Measurements from ENCODE around the gene FBXW8. TPM values are rescaled to one million over a fixed set of nuclear protein-coding genes. Genes with fewer than 3 reads are reported as not detected.

The FBXW8 gene
- polyA plus RNA-seq, 3 donors: 3.9 to 4.8 (median 4.4) TPM

DNA sequence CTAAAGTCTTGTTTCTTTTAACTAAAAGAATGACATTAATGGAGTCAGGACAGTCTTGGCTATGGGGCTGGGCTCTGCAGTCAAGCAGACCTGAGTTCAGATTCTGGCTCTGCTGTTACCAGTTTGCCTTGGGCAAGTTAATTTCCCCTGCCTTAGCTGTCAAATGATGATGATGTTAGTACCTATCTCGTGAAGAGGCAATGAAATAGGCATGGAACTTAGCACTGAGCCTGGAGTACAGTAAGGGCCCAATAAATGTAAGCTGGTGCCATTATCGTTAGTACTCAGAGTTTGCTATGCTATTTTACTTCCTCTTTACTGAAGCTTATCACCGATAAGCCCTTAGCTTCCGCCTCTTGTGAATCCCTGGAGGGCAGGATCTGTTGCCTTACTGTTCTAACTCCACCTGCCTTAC is 8.5 kb downstream of the FBXW8 start:
- WGBS, 3 donors: 28 to 56% (median 49%) methylated on average over 4 of the region's 4 CpGs
- H3K27ac ChIP-seq (ENCODE audit: low read depth, low read length): no peak overlapping the region

DNA sequence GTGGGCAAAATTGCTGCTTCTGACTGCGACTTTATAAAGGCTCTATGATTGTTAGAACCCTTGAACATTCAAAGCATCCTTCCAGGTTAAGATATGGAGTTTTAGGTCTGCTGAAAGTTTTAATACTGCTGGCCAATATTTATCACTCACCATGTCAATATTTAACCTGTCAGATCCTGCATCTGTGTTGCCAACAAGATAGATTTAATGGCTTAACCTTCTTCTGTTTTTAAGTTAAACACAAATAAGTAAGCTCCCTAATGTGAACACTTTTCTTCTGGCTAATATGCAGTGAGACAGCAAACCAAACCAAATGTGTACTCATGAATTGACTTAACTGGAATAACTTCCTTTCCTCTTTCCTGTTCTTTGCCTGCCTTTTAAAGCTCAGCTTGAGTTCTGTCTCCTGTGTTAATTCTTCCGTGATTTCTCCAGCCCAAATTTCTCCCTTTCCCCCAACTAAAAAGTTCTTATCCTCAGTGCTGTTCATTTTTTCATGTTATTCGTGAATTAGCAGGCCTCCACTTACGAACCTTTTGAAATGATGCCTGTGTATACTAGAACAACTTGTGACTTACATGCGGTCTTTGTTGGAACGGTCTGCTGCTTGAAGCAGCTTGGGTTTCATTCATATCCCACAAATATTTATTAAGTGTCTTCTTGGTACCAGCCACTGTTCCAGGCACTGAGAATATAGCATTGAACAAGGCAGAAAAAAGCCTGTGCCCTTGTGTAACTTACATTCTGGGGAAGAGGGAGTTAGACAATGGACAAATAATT is 9.1 kb downstream of the FBXW8 start:
- 58 to 82% (median 80%) methylated on average over 6 of the region's 6 CpGs for WGBS, 3 donors

DNA sequence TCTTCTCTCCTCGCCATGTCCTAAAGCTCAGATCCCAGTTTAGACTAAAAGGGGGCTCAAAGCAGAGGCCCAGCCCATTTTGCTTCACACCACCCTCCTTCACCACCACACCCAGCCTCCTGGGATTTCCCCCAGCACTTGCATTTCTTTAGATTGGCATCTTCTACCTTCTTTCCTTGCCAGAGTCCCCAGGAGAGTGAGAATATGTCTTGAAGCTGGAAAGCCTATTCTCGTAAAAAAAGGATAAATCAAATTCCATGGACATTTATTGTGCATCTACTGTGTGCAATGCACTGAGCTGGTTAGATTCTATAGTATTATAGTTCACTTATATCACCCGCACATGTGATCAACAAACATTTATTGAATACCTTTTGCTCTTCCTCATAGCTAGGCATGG is 10.2 kb downstream of the FBXW8 start:
- whole genome bisulfite sequencing, 3 donors: 85 to 95% (median 87%) methylated on average over 3 of the region's 3 CpGs
- no peak overlapping the region for H3K27ac ChIP-seq (ENCODE audit: low read depth, low read length)

More for the DNA sequence above, 9.1 kb downstream of the FBXW8 start:
- H3K27ac ChIP-seq (ENCODE audit: low read depth, low read length): no peak overlapping the region

DNA sequence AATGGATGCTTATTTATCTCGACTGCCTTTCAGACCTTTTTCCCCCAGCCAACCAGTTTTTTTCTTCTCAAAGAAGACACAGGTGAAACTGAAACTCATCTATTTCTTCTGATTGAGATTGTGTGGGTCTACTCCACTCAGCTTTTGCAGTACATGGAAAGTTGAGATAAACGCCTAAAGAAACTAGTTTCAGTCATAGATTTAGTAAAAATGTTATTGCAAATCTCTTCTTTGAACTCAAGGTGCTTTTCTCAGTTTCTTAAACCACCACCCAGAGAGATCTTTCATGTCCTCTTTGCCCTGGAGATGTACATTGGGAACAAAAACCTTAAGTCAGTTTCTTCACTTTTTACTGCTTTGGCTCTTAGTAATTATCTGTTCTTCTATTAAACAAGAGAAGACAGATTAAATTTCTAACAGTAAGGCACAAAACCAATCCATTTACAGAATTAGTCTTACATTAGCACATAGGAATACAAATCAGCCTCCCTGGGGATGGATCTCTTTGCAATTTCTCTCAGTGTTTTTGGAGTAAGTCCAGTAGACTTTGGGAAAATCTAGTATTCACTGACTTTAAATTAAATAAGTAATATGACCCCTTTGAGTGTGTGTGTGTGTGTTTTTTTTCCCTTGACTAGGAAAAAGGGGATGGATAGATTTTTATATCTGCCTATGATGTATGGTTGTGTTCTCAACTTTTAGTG is 11.6 kb downstream of the FBXW8 start:
- WGBS, 3 donors: 74 to 88% (median 82%) methylated on average over 2 of the region's 2 CpGs

DNA sequence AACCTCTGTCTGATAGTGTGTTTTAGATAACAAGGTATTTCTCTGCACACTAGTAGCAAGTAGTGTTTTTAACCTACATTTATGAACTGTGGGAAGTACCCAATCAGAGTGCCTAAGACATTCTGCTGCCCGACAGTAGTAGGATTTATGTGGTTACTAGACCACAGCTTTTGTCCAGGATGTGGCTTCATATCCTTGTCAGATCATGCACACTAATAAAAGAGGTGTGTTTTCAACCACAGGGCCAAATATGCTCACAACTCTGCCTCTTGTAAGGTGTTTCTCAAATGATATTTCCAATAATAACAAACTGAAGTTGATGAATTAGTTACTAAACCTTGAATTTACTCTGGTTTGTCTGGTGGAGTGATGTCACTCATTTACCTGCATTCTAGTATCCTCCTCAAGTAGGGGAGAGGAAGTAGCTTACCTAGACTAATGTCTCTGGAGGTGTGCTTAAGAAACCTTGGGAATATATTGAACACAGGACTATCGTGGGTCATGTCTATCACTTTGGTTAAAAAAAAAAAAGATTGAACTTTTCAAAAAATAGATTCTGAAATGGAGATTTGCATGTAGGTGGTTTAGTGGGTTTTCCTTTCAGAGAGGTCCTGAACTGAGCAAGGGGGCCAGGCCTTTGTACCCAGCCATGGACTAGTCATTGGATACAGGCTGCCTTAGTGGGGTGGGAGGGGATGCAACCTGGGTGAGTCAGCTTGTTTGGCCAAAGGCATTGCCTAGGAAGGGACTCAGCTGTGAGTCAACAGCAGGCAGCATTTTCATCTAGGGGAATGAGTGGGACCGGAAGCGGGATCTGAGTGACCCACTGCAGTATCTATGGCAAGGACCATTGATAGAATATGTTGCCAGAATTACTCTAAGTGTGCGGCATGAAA is 14.1 kb downstream of the FBXW8 start:
- H3K27ac ChIP-seq (ENCODE audit: low read depth, low read length): no peak overlapping the region
- 61 to 83% (median 62%) methylated on average over 5 of the region's 5 CpGs for WGBS, 3 donors

More for the DNA sequence above, 11.6 kb downstream of the FBXW8 start:
- H3K27ac ChIP-seq (ENCODE audit: low read depth, low read length): no peak overlapping the region

DNA sequence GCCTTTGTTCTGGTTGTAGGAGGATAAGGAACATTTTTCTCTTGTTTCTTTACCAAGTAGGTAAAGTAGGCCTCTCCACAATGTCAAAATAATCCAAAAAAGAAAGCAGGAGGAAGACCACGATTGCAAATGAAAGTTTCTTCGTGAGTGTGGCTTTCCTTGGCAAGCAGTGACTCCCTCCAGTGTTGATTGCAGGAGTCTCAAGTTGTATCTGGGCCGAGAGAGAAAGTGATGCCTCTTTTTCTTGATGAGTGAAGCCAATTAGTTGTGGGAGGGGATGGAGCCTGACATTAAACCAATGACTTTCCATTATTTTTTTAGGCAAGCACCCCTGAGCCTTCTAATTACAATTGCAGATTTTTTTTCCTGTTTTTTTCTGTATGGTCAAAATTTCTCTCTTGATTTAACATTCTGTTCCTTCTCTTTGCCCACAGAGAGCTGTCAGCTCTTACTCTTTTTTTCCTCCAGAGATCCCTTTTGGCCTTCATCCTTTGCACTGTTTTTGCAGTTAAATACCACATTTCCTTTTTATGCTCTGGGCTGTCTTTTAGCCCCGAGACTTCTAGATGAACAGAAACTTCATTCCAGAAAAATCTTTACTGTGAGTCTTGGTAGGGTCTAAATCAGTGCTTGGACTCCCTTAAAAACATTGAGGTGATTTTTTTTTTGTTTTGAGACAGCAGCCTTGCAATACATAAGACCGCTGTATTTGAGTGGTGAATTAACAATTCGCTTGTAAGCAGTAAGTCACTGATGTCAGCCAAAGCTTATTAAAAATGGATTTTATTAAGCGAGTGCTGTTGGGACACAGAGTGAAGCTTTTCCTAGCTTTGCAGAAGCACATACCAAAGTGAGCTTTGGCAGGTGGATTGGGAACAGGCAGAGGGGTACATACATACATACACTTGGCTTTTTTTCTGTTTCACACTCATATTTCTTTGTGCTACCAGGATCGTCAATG is 15.8 kb downstream of the FBXW8 start:
- WGBS, 3 donors: 52 to 77% (median 60%) methylated on average over 8 of the region's 8 CpGs
- no peak overlapping the region for H3K27ac ChIP-seq (ENCODE audit: low read depth, low read length)

DNA sequence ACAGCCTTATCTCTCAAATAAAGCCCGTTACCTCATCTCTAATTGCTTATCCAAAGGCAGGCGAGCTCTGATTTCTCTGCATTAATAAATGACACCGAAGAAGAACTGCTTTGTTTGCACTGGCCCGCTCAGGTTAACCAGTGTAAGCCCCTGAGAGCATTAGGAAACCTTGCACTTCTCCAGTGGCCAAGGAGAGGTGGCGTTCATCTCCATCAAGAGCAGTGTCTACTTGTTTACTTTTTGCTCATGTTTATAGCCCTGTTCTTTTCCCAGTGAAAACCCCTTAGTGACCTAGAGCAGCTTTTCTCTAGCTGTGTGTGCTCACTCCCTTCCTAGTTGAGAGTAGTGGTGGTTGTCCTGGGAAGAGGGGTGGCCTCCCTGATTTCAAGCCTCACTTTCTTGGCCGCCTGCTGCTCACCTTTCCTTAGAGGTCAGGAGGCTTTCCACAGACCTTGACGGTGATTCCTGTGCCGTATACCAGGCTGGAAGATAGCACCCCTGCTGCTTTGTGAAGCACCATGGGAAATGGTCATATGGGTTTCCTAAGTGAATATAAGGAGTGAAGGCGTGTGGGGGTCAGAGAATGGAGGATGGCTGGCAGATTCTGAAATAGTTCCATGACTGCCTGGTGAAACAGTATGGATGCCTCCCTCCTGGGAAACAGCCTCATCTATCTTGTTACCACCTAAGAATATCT is 16.6 kb downstream of the FBXW8 start:
- 69 to 80% (median 72%) methylated on average over 9 of the region's 9 CpGs for WGBS, 3 donors
- no peak overlapping the region for H3K27ac ChIP-seq (ENCODE audit: low read depth, low read length)

DNA sequence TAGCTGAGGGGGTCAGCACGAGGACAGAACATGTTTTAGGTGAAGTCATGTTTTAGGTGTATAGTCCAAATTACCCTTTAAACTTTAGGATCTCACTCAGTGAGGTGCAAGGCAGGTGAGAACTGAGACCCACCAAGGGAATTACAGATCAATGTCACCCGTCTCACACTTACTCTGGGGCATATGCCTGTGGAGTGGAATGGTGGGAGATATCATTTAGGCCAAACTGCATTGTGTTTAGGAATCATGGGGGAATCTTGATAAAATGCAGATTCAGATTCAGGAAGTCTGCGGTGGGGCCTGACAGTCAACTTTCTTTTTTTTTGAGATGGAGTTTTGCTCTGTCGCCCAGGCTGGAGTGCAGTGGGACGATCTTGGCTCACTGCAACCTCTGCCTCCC is 17.8 kb downstream of the FBXW8 start:
- H3K27ac ChIP-seq (ENCODE audit: low read depth, low read length): no peak overlapping the region
- 93 to 97% (median 95%) methylated on average over 5 of the region's 5 CpGs for WGBS, 3 donors

DNA sequence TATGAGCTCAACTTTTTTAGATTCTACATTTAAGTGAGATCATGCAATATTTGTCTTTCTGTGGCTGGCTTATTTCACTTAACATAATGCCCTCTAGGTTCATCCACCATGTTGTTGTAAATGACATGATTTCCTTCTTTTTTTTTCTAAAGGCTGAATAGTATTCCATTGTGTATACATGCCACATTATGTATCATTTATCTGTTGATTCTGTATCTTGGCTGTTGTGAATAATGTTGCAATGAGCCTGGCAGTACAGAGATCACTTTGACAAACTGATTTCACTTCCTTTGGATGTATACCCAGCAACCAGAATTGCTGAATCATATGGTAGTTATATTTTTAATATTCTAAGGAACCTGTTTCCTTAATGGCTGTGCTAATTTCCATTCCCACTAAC is 19.1 kb downstream of the FBXW8 start:
- H3K27ac ChIP-seq (ENCODE audit: low read depth, low read length): no peak overlapping the region

DNA sequence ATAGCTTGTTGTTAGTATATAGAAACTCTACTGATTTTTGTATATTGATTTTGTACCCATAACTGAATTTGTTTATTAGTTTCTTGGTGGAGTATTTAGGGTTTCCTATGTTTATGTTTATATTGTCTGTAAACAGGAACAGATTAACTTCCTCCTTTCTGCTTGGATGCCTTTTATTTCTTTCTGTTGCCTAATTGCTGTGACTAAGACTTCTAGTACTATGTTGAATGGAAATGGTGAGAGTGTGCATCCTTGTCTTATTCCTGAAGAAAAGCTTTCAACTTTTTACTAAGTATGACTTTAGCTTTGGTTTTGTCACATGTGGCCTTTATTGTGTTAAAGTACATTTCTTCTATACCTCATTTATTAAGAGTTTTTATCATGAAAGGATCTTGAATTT is 20.9 kb downstream of the FBXW8 start:
- no peak overlapping the region for H3K27ac ChIP-seq (ENCODE audit: low read depth, low read length)

DNA sequence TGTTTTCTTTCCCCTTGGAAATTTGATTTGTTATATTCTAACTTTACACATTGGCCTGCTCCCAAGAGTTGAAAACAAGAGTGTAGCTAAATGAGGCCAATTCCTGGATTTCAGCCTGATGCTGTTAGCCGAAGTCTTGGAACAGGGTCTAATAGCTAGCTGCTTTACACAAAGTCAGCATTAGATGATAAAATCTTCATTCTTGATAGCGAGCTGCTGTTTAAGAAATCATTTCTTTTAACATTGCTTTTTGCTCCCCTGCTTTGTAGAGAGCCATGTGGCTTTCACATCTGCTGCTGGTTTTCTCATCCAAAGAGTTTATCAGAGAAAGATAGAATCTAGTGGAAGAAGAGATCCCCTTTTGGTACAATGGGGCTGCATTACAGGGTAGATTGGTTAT is 22.3 kb downstream of the FBXW8 start:
- WGBS, 3 donors: 34 to 56% (median 42%) methylated on average over 2 of the region's 2 CpGs
- no peak overlapping the region for H3K27ac ChIP-seq (ENCODE audit: low read depth, low read length)

DNA sequence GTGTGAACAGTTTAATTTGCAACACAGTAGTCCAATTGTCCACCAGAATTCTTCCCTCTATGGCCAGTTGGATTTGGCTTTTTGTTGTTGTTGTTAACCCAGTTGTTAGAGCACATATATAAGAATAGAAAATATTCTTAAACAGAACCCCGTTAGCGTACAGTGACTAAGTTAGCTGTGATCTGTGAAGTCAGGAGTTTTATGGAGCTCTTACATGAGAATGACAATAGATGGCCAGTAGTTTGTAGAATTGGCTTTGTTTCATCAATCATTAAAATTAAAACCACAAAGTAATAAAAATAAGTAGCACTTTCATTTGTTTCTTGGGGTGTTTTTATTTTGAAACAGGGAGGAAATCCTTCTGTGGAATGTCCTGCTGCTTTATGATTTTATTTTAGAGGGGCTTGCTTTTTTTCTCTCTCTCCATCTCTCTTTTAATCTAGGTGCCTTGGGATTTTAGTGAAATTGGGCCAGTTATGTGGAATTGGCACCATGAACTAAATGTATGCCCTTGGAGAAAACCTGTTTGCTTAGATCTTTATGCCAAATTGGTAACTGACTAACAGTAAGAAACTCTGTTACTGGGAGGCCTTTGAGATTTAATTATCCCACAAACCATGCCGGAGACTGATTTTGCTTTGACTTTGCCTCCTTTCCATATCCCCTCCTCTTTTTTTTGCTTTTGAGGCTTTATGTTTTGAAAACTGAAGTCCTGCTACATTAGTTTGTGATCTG is 22.9 kb downstream of the FBXW8 start:
- H3K27ac ChIP-seq (ENCODE audit: low read depth, low read length): no peak overlapping the region
- WGBS, 3 donors: 65 to 89% (median 89%) methylated on average over 3 of the region's 3 CpGs

DNA sequence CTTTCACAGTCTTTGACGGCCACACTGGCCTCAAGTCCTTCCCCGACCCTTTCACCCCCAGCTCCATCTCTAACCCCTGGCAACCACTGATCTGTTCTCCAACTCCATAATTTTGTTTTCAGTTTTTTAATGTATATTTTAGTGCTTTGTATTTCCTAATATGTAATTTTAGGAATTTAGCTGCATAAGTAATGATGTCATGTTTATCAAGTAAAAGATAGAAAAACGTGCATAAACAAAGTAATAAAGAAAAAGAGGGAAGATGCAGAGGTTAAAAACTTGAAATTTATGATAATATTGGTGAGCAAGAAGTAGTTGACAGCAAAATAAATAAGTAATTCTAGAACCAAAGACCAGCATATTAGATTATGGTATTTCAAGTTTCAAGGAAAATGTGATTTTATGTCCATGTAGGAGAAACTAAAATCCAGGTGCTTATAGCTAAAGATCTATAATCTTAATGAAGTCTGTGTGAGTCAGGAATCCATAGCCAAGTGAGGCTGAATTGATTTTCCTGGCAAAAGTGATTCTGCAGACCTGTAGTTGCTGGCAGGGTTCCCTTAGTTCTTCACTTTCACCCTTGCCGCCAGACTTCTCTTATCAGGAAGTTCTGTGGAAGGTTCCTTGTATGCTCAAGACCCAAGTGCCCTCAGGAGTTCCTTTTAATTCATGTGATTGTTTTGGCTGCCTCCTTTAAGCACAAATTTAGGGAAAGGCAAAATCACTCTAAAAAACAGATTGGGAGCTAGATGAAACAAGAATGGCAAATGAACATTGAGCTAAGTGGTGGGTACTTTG is 24.4 kb downstream of the FBXW8 start:
- WGBS, 3 donors: 62 to 79% (median 77%) methylated on average over 4 of the region's 4 CpGs
- H3K27ac ChIP-seq (ENCODE audit: low read depth, low read length): no peak overlapping the region

DNA sequence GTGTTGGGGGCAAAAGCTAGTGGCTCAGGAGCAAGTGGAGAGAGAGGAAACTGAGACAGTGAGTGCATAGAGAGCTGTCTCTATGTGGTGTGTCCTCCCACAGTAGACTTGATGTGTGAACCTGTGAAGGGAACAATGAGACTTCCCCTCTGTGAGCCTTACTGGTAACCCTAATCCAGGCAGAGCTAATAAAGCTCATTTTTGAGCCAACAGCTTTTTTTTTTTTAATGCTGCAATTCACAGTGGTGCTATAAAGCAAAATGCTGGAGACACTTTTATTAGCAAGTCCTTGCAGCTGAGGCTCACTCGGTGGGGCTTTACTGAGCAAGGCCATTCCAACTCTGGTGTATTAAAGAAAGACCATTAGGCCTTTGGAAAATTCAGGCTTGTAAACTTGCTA is 26.9 kb downstream of the FBXW8 start:
- 70 to 80% (median 74%) methylated on average over 1 of the region's 1 CpG for WGBS, 3 donors
- no peak overlapping the region for H3K27ac ChIP-seq (ENCODE audit: low read depth, low read length)

DNA sequence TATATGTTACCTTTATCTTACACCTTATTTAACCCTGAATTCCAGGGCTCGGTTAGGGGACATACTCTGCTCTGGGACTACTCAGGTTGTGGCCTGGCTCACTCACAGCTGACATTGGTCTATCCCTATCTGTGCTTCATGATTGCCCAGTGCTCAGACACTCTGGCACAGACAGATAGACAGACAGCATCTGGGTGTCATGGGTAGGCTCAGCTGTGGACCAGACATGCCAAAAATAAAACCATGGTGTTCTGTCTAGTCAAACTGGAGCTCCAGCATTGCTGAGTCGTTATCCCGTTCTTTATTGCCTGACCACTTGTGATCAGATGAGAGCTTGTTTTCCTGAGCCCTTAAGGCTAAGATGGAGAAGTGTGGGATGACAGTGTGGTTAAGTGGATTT is 29.0 kb downstream of the FBXW8 start:
- WGBS, 3 donors: 93 to 95% (median 94%) methylated on average over 3 of the region's 3 CpGs
- no peak overlapping the region for H3K27ac ChIP-seq (ENCODE audit: low read depth, low read length)

DNA sequence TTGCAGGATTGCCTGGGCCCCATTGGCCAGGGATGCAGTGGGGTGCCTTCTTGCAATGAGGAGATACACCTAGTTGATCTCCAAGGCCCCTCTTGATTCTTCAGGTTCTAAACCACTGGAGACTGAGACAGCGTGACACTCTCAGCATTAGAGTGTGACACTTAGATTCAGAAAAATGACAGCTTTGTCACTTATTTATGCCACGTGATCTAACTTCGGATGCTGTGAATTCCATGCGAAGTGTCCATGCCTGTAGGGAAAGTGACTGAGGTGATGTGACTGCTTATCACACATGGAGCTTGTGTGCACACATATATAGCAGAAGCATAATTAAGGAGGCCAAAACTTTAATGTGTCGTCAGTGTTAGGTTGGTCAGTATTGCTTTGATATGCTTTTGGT is 30.4 kb downstream of the FBXW8 start:
- 97 to 99% (median 97%) methylated on average over 5 of the region's 5 CpGs for WGBS, 3 donors
- no peak overlapping the region for H3K27ac ChIP-seq (ENCODE audit: low read depth, low read length)
